Measurements from ENCODE around the gene POU2AF2. TPM values are rescaled to one million over a fixed set of nuclear protein-coding genes. Genes with fewer than 3 reads are reported as not detected.

POU2AF2 gene
- total RNA-seq, 2 experiments from 2014 or later = not detected

- H3K4me1 Mint-ChIP-seq = peaks cover 2% of the 10 kb centered on the region
- no peak overlapping the region for H3K4me3 Mint-ChIP-seq
- H3K27ac Mint-ChIP-seq = no peak overlapping the region
- ATAC-seq (no peak), DNase-seq (no peak)
- no peaks in the 10 kb centered on the region for H3K36me3 Mint-ChIP-seq
- H3K9me3 Mint-ChIP-seq (ENCODE audit: low read depth) = no peaks in the 10 kb centered on the region
- peaks cover 71% of the 10 kb centered on the region for H3K27me3 Mint-ChIP-seq
- CTCF ChIA-PET = interaction anchor here (1.0 kb wide), 1 partner anchor 128 kb away, joined by 3 read pairs; no protein-coding TSS in a partner anchor
These were observed 55.7 kb downstream of the POU2AF2 start for GRCh38 chr11:111301004-111301841.

GRCh38 chr11:111301842-111302118 is 56.3 kb downstream of the POU2AF2 start:
- no peaks in the 10 kb centered on the region for H3K9me3 Mint-ChIP-seq (ENCODE audit: low read depth)
- H3K27ac Mint-ChIP-seq = no peak overlapping the region
- no peak for ATAC-seq
- CTCF ChIA-PET = no interaction called here
- H3K36me3 Mint-ChIP-seq = no peaks in the 10 kb centered on the region
- DNase-seq = no peak
- H3K4me1 Mint-ChIP-seq = peaks cover 2% of the 10 kb centered on the region
- no peak overlapping the region for H3K4me3 Mint-ChIP-seq
- H3K27me3 Mint-ChIP-seq = peaks cover 73% of the 10 kb centered on the region

- Mint-ChIP-seq H3K4me3 (no peak overlapping the region), H3K9me3 (ENCODE audit: low read depth) (no peaks in the 10 kb centered on the region), H3K27me3 (peaks cover 74% of the 10 kb centered on the region), H3K27ac (no peak overlapping the region), H3K4me1 (peaks cover 2% of the 10 kb centered on the region), H3K36me3 (no peaks in the 10 kb centered on the region)
- CTCF ChIA-PET = no interaction called here
- no peak for DNase-seq
- ATAC-seq = no peak
These were observed 56.8 kb downstream of the POU2AF2 start for GRCh38 chr11:111302298-111302697.

- no peak for DNase-seq
- Mint-ChIP-seq H3K27ac (no peak overlapping the region), H3K4me1 (no peaks in the 10 kb centered on the region), H3K9me3 (ENCODE audit: low read depth) (no peaks in the 10 kb centered on the region), H3K4me3 (no peak overlapping the region), H3K27me3 (peaks cover 73% of the 10 kb centered on the region), H3K36me3 (no peaks in the 10 kb centered on the region)
- CTCF ChIA-PET = no interaction called here
- no peak for ATAC-seq
These were observed 57.9 kb downstream of the POU2AF2 start for GRCh38 chr11:111303461-111303860.

- peaks cover 67% of the 10 kb centered on the region for H3K27me3 Mint-ChIP-seq
- no peaks in the 10 kb centered on the region for H3K9me3 Mint-ChIP-seq (ENCODE audit: low read depth)
- no peaks in the 10 kb centered on the region for H3K4me1 Mint-ChIP-seq
- no peak overlapping the region for H3K27ac Mint-ChIP-seq
- H3K4me3 Mint-ChIP-seq = no peak overlapping the region
- CTCF ChIA-PET = no interaction called here
- ATAC-seq (no peak), DNase-seq (no peak)
- H3K36me3 Mint-ChIP-seq = no peaks in the 10 kb centered on the region
These were observed 59.8 kb downstream of the POU2AF2 start for GRCh38 chr11:111305162-111305802.

GRCh38 chr11:111305876-111306275 is 60.4 kb downstream of the POU2AF2 start:
- CTCF ChIA-PET = no interaction called here
- peaks cover 64% of the 10 kb centered on the region for H3K27me3 Mint-ChIP-seq

GRCh38 chr11:111306321-111306720 is 60.8 kb downstream of the POU2AF2 start:
- no peak overlapping the region for H3K4me3 Mint-ChIP-seq
- DNase-seq = no peak
- H3K4me1 Mint-ChIP-seq = no peaks in the 10 kb centered on the region
- H3K27me3 Mint-ChIP-seq = peaks cover 62% of the 10 kb centered on the region
- H3K27ac Mint-ChIP-seq = no peak overlapping the region
- H3K9me3 Mint-ChIP-seq (ENCODE audit: low read depth) = no peaks in the 10 kb centered on the region
- no peak for ATAC-seq
- no peaks in the 10 kb centered on the region for H3K36me3 Mint-ChIP-seq
- CTCF ChIA-PET = no interaction called here

More at GRCh38 chr11:111305876-111306275, 60.4 kb downstream of the POU2AF2 start:
- Mint-ChIP-seq H3K27ac (no peak overlapping the region), H3K4me3 (no peak overlapping the region), H3K36me3 (no peaks in the 10 kb centered on the region), H3K9me3 (ENCODE audit: low read depth) (no peaks in the 10 kb centered on the region), H3K4me1 (no peaks in the 10 kb centered on the region)
- ATAC-seq = no peak
- DNase-seq = no peak

GRCh38 chr11:111307472-111308108 is 62.1 kb downstream of the POU2AF2 start:
- Mint-ChIP-seq H3K36me3 (no peaks in the 10 kb centered on the region), H3K4me3 (no peak overlapping the region), H3K27me3 (peaks cover 54% of the 10 kb centered on the region), H3K9me3 (ENCODE audit: low read depth) (no peaks in the 10 kb centered on the region), H3K4me1 (no peaks in the 10 kb centered on the region), H3K27ac (no peak overlapping the region)
- no peak for ATAC-seq
- CTCF ChIA-PET = no interaction called here
- DNase-seq = no peak

- no peak for ATAC-seq
- Mint-ChIP-seq H3K9me3 (ENCODE audit: low read depth) (no peaks in the 10 kb centered on the region), H3K4me1 (no peaks in the 10 kb centered on the region), H3K27ac (no peak overlapping the region), H3K4me3 (no peak overlapping the region), H3K36me3 (no peaks in the 10 kb centered on the region), H3K27me3 (peaks cover 49% of the 10 kb centered on the region)
- CTCF ChIA-PET = no interaction called here
- DNase-seq = no peak
These were observed 62.6 kb downstream of the POU2AF2 start for GRCh38 chr11:111308140-111308539.

GRCh38 chr11:111309215-111309915 is 63.8 kb downstream of the POU2AF2 start:
- Mint-ChIP-seq H3K9me3 (ENCODE audit: low read depth) (no peaks in the 10 kb centered on the region), H3K27ac (no peak overlapping the region), H3K4me3 (no peak overlapping the region), H3K27me3 (peaks cover 51% of the 10 kb centered on the region), H3K36me3 (no peaks in the 10 kb centered on the region), H3K4me1 (no peaks in the 10 kb centered on the region)
- CTCF ChIA-PET = no interaction called here
- ATAC-seq = no peak
- DNase-seq = no peak

GRCh38 chr11:111310088-111310487 is 64.6 kb downstream of the POU2AF2 start:
- H3K36me3 Mint-ChIP-seq = no peaks in the 10 kb centered on the region
- CTCF ChIA-PET = no interaction called here
- no peak overlapping the region for H3K4me3 Mint-ChIP-seq
- DNase-seq (no peak), ATAC-seq (no peak)
- H3K27ac Mint-ChIP-seq = no peak overlapping the region
- H3K27me3 Mint-ChIP-seq = peaks cover 50% of the 10 kb centered on the region
- no peaks in the 10 kb centered on the region for H3K4me1 Mint-ChIP-seq
- H3K9me3 Mint-ChIP-seq (ENCODE audit: low read depth) = no peaks in the 10 kb centered on the region

GRCh38 chr11:111310723-111311122 is 65.2 kb downstream of the POU2AF2 start:
- CTCF ChIA-PET = no interaction called here
- Mint-ChIP-seq H3K4me1 (no peaks in the 10 kb centered on the region), H3K36me3 (no peaks in the 10 kb centered on the region), H3K27me3 (peaks cover 48% of the 10 kb centered on the region), H3K27ac (no peak overlapping the region), H3K9me3 (ENCODE audit: low read depth) (no peaks in the 10 kb centered on the region), H3K4me3 (no peak overlapping the region)
- no peak for DNase-seq
- ATAC-seq = no peak

GRCh38 chr11:111312076-111312475 is 66.6 kb downstream of the POU2AF2 start:
- Mint-ChIP-seq H3K4me3 (no peak overlapping the region), H3K27ac (no peak overlapping the region), H3K4me1 (no peaks in the 10 kb centered on the region), H3K9me3 (ENCODE audit: low read depth) (no peaks in the 10 kb centered on the region), H3K36me3 (no peaks in the 10 kb centered on the region), H3K27me3 (peaks cover 41% of the 10 kb centered on the region)
- no peak for DNase-seq
- CTCF ChIA-PET = no interaction called here
- no peak for ATAC-seq
